ENCODE measurements around the gene MCHR2. TPM values are rescaled to one million over a fixed set of nuclear protein-coding genes. Genes with fewer than 3 reads are reported as not detected.
"Not testable (repeated sequence)": the region's sequence is repeated elsewhere in the genome, so short reads cannot be mapped to it uniquely, and the experiment has no call there.

The MCHR2 gene
- not detected for total RNA-seq

- no peak for DNase-seq (ENCODE audit: low spot score)
- no peak for TF ChIP-seq CTCF (IDR thresholded peaks at IDR 0.05)
- H3K27ac ChIP-seq = no peak within 1 kb of the TSS
- H3K27me3 ChIP-seq (replicated peaks; ENCODE audit: insufficient read depth) = peaks cover 4% of the 10 kb centered on the region
- no peak for ATAC-seq (ENCODE audit: insufficient number of reproducible peaks, low FRiP score, low read depth)
- H3K36me3 ChIP-seq = no peaks in the 10 kb centered on the region
- peak within 1 kb of the TSS; percentile 50 for H3K4me3 ChIP-seq
- H3K4me1 ChIP-seq (ENCODE audit: control insufficient read depth in 1 of 2, low read depth in 2 of 2) = peaks cover 0 to 8% of the 10 kb centered on the region in 2 donors
- H3K9me3 ChIP-seq = no peaks in the 10 kb centered on the region
Observed at GRCh38 chr6:99993533-99994251, at the start of gene MCHR2. Gene MCHR2 (minus strand): TSS chr6:99994223. CDS start chr6:99956147, 38,076 bp downstream.

- DNase-seq (ENCODE audit: low spot score); H3K4me1 ChIP-seq (ENCODE audit: control insufficient read depth in 1 of 2, low read depth in 2 of 2); H3K9me3 ChIP-seq; ATAC-seq (ENCODE audit: insufficient number of reproducible peaks, low FRiP score, low read depth); H3K36me3 ChIP-seq; H3K4me3 ChIP-seq; H3K27me3 ChIP-seq (replicated peaks; ENCODE audit: insufficient read depth); H3K27ac ChIP-seq: not testable (repeated sequence)
Observed at GRCh38 chr6:100038546-100038945, 44.5 kb upstream of the MCHR2 start.

GRCh38 chr6:100035873-100036653, 42.0 kb upstream of the MCHR2 start:
- Histone ChIP-seq H3K36me3 (no peaks in the 10 kb centered on the region), H3K9me3 (no peaks in the 10 kb centered on the region), H3K27me3 (replicated peaks; ENCODE audit: insufficient read depth) (no peaks in the 10 kb centered on the region), H3K4me1 (ENCODE audit: control insufficient read depth in 1 of 2, low read depth in 2 of 2) (no peaks in the 10 kb centered on the region), H3K4me3 (no peak overlapping the region), H3K27ac (no peak overlapping the region)
- ATAC-seq (ENCODE audit: insufficient number of reproducible peaks, low FRiP score, low read depth) = no peak
- DNase-seq (ENCODE audit: low spot score) = no peak
- no peak for TF ChIP-seq CTCF (IDR thresholded peaks at IDR 0.05)

- Histone ChIP-seq H3K36me3 (no peaks in the 10 kb centered on the region), H3K9me3 (no peaks in the 10 kb centered on the region), H3K27ac (no peak overlapping the region), H3K4me3 (no peak overlapping the region), H3K4me1 (ENCODE audit: control insufficient read depth in 1 of 2, low read depth in 2 of 2) (no peaks in the 10 kb centered on the region), H3K27me3 (replicated peaks; ENCODE audit: insufficient read depth) (no peaks in the 10 kb centered on the region)
- ATAC-seq (ENCODE audit: insufficient number of reproducible peaks, low FRiP score, low read depth) (no peak), DNase-seq (ENCODE audit: low spot score) (no peak)
- TF ChIP-seq CTCF (IDR thresholded peaks at IDR 0.05) = no peak
Observed at GRCh38 chr6:100023798-100024197, 29.8 kb upstream of the MCHR2 start.

- ATAC-seq (ENCODE audit: insufficient number of reproducible peaks, low FRiP score, low read depth) (no peak), DNase-seq (ENCODE audit: low spot score) (no peak)
- no peak for TF ChIP-seq CTCF (IDR thresholded peaks at IDR 0.05)
- Histone ChIP-seq H3K4me1 (ENCODE audit: control insufficient read depth in 1 of 2, low read depth in 2 of 2) (no peaks in the 10 kb centered on the region), H3K4me3 (no peak overlapping the region), H3K27ac (no peak overlapping the region), H3K9me3 (peaks cover 2% of the 10 kb centered on the region), H3K36me3 (no peaks in the 10 kb centered on the region), H3K27me3 (replicated peaks; ENCODE audit: insufficient read depth) (no peaks in the 10 kb centered on the region)
Observed at GRCh38 chr6:100022847-100023246, 28.8 kb upstream of the MCHR2 start.
